HG03460 (cell line): ENCODE data around the gene YKT6.
"Not testable (repeated sequence)": the region's sequence is repeated elsewhere in the genome, so short reads cannot be mapped to it uniquely, and the experiment has no call there.

ENCODE experiments used
- ATAC-seq: cut with Tn5 transposase; IDR thresholded peaks from one replicate; pipeline ENCODE4 v1.9.1; 2021; ENCODE audit not compliant: unreplicated experiment

YKT6 gene

DNA sequence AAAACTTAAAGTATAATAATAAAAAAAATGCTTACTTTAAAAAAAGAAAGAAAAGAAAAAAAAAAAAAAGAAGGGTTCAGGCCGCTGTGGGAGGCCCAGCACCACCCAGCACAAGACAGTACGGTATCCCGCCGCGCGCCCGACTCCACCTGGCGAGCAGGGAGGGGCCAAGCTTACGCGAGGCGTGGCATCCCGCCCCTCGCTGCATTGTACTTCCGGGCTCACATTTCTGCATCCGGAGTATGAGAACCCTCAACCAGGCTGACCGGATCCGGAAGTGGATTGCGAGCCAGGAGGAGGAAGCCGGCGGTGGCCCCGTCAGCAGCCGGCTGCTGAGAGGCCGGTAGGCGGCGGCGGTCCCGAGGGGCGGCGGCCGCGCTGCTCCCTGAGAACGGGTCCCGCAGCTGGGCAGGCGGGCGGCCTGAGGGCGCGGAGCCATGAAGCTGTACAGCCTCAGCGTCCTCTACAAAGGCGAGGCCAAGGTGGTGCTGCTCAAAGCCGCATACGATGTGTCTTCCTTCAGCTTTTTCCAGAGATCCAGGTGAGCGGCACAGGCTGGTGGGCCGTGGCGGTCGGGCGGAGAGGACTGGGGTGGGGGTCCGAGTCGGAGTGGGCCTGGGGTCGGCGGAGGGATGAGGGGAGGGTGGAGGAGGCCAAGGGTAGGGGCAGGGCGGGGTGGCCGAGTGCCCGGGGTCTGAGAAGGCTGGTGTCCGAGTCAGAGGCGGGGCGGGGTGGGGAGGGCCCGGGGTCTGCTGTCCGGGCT is at the start of gene YKT6:
Gene YKT6, plus strand, starts transcription at position 280 of the 763 bp plus-strand sequence. Its CDS starts 158 bp downstream, at position 438.
- peak; percentile 99 for ATAC-seq

DNA sequence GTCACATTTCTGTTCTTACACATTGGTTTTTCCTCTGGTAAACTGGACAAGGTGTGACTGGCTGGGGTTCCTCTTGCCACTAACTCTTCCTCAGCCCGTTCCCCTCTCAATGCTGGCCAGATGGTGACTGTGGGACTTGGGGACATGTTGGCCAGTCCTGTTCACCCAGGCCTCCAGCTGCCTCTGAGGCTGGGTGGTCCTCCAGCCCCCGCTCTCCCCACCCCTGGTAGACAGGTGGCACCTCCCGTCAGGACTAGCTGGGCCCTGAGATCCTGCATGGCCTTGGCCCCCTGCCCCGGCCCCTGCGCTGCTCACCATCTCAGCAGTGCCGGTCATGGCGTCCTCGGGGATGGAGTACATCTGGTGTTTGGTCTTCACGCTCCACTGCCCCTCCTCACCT is 48.8 kb upstream of the YKT6 start:
- ATAC-seq: no peak

DNA sequence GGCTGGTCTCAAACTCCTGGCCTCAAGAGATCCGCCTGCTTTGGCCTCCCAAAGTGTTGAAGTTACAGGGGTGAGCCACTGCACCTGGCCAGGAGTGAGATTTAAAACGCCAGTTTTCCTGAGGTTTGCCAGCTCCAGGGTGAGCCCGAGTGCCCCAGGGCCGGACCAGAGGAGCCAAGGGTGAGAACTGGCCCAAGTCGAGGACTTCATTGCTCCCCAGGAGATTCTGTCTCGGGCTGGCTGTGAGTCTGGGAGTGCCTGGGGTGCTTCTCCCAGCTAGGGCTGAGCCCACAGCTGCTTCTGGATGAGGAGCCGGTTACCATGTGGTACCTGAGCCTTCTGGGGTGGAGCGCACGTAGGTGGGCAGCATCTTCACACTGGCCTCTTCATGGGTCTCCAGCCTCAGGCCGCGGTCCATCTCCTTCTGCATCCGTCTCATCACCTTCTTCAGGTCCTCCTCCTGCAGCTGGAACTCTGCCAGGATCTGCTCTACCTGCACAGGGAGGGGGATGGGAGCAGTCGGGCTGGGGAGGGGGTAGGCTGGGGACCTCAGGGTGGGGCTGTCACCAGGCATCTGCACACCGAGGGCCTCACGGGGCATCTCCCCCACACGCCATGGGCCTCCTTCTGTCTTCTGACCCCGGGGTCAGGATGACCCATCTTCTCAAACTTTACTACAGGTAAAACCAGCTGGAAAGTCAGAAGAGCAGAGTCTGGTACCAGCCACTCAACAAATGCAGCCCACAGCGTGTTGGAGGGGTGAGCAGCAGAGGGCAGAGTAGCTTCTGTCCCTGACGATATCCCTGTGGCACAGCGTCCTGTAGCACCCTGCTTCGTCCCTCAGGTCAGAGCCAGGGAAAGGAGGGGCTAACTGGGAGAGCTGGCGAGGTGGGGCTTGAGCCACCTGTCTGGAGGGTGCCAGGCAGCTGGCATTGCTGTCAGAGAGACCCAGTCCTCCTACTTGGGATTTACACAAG is 47.5 kb upstream of the YKT6 start:
- no peak for ATAC-seq

DNA sequence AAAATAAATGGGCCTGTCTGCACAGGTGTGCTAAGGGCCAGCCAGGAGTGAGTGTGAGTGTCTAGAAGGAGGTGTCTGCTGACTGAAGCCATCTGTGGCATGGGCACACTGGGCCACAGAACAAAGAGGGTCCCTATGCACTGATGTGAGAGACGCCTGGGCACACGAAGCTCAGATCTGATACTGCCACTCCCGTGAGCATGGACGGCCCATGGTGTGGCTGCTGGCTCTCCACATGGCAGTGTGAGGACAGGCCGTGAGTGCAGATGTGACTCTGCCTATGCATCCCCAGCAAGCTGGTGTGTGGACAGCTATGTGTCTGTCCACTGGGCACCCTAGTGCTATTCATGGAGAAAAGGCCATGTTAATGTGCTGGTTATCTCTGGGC is 46.8 kb upstream of the YKT6 start:
- ATAC-seq: no peak

DNA sequence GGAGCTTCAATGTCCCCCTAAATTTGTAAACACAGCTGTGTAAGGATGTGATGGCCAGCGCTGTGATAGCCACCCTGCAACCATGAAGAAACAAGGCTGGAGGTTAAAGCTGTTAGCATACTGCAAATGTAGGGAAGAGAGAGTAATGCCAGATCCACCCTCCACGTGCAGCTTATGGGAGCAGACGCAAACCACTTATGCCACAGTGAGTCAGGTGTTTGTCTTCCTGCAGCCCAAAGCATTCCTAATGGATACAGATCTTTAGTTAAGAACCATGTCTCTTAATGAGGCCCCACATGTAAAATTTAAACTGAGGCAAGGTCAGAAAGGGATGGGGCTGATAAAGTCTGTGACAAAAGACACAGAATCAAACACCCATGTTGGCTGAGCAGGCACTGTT is 46.1 kb upstream of the YKT6 start:
- no peak for ATAC-seq

DNA sequence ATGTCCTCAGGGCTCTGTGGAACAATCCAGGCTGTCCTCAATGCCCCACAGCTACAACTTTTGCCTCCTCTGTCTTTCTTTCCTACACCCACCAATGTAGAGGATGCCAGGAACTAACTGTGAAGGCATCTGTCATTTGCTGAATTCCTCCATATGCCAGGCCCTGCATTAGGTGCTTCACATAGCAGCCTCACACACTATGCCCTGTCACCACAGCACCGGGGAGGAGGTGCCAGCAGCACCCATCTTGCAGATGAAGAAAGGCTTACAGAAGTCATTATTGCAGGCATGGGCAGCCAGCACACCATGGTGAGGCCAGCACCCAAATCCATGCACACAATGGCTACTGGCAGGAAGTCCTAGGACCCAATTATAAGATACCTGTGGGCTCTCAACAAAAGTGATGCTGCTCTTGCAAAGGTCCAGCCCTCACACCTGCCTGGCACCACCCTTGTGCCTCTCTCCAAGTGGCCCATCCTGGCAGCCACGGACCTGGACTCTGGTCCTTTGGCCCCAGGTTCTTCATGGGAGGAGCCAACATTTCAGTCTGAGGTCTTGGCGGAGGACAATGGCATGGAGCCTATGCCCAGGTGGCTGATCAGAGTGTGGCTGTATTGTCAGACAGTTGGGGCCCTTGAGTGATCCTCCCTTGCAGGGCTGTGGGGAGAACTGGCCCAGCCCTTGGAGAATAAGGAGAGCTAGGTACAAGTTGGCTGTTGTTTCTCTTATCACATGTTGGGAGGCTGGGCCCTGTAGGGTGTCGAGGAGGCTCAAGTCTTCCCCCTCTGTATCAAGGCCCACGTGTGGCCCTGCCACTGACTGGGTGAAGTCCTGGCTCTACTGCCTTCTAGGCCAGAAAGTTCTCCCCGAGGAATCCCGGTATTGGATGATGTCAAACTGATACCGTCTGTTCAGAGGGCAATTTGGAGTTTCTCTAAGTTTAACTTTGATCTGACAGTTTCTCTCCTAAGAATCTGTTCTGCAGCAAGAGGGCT is 45.3 kb upstream of the YKT6 start:
- ATAC-seq: no peak

DNA sequence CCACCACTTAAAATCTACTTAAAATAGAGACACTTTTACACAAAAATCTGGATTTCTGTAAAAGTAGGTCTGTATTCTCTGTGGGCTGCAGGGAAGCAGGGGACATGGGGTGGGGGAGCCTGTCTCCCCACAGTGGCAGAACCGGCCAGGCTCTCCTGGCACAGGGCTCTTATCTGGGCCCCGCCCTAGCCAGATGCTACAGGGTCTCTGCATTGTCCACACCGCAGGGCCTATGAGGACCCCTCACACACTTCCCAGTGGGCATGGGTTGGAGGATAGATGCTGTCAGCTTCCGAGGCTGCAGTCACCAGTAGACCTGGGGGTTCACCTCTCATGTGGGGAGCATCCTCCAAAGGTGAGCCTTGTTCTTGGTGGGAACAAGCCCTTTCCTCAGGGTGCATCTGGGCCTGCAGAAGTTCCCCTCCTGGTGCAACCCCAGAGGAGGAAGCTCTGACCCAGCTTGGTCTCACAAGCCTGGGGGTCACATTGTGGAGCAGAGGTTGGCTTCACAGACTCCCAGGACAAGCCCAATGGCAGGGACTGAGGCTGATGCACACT is 44.2 kb upstream of the YKT6 start:
- no peak for ATAC-seq

DNA sequence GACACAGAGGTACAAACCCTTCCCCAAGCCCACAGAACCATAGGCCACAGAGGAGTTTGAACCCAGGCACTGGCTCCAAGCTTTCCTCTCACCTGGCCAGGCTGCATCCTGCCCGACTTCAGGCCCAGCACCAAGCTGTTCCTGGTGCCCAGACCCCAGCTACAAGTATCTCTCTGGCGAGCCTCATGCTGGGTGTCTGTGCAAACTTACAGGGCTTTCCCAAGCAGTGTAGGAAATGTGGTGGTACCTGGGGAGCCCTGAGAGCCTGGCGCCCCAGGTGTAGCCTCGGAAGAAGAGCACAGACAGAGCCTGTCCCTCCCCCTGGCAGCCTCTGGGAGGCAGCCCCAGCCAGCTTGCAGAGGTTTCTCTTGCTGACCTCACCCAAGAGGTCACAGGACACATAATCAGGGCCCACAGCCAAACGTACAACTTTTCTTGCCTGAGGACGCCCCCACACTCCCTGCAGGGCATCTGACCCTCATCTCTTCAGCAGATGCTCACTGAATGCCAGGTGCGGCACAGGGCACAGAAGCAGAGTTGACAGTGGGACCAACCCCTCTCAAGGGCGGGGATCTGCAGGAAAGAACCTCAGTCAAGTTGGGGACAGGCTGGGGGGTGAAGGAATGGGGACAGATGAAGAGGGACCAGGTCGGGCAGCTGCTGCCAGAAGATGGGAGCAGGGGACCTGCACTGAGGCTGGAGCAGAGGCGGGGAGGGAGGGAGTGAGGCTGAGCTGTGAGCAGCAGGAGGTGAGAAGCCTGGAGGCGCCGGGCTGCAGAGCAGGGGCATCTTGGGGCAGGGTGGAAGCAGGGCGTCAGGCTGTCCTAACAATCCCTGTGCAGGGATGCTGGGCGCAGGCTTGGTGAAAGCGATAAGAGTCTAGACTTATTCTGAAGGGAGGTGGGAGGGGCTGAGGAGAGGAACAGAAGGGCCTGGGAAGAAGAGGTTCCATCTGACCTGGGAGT is 43.4 kb upstream of the YKT6 start:
- no peak for ATAC-seq

DNA sequence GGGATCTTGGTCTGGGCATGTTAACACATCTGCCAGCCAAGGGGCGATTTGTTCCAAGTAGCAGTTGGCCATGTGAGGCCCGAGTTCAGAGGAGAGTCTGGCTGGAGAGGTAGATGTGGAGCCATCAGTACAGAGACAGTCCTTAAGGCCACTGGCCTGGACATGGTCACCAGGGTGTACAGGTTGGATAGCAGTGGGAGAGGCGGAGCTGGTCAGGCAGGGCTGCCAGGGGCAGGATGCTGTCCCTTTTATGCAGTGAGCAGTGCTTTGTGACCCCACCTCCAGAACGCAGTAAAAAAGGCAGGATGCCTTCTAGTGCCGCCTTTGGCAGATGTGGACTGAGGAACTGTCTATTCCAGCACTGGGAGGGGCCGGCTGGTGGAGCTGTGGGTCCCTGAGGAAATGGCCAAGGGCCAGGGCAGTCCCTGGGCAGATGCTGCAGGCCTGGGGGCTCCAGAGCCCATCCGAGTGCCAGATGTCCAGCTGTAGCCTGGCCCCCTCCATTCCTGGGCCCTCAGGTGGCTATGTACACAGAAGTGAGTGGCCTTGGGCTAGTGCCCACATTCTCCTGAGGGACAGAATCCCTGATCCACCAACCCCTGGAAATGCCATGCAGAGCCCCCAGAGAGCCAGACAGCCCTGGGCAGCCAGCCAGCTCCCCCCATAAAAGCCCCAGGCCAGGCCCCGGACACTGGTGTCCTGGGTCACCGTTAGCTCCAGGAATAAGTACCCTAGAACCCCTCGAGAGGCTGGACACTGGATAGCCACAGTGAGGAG is 42.5 kb upstream of the YKT6 start:
- no peak for ATAC-seq

DNA sequence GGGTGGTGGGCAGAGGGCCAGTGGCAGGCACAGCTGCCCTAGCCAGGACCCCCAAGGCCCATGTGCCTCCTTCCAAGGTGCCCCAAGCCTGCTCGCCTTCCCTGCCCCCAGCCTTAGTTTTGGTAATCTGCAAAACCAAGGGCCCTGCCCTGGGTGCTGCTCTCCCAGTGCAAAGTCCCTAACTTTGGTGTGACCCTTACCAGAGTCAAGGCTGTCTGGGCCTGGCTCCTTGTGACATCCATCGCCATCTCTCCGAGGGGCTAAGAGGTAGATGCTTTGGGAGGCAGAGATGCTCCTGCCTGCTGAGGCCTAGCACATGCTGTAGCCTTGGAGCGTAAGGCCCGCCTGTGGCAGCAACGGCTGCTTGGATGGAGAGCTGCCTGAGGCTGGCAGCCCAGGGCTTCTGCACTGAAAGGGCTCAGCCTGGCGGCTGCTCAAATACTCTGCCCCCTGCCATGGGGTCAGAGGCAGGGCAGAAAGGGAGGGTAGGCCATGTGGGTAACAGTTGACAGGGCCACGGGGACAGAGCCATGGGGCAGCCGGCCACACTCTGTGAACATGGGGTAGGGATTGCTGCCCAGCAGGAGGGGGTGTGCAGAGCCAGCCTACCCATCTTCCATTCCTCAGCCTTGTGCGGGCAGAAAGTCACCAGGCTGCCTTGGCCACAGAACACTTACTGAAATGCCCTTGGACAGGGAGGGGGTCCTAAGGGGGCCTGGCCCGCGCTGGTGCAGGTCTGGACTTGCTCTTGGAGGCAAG is 41.7 kb upstream of the YKT6 start:
- ATAC-seq: no peak

DNA sequence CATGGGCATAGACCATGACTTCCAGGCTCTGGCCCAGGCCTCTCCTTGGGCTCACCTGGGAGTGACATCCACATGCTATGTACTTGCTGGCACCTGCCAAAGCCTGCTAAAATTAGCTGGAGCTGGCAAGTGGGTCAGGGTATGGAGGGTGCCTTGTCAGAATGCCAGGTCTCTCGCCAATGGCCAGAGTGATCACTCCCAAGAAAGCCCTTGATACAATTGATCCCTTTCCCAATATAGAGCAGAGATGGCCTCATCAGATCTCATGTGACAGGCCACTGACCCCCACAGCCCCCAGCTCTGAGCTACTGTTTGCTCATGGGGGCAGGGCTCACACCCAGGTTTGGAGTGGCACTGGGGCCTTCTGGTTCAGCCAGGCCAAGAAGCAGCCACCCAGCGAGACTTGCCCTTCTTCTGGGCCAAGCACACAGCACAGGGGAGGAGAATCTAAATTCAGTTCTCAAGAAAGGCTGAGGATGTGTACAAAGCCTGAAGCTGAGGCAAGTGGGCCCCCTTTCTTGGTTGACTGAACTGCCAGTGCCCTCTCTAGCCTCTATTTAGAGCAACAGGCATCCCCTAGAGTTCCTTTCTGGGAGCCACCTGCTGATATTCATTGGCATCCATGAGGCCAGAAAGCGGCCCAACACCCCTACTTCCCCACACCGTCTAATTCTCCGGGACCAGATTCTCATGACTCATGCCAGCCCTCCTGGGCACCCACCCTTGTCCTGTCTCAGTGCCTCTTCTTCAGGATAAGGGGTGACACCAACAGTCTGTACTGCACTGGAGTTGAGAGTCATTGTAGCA is 40.8 kb upstream of the YKT6 start:
- no peak for ATAC-seq

DNA sequence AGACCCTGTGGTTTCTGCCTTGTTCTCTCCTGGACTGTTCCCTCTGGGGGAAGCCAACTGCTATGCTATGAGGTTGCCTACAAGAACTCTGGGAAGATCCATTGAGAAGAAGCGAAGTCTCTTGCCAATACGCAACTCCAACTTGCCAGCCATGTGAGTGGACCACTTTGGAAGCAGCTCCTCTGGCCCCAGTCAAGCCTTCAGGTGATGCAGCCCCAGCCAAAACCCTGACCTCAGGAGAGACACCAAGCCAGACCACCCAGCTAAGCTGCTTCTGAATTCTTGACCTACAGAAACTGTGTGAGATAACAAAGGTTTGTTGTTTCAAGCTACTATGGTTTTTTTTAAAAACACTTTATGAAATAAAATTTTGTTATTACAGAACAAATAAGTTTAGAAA is 39.4 kb upstream of the YKT6 start:
- ATAC-seq: no peak

DNA sequence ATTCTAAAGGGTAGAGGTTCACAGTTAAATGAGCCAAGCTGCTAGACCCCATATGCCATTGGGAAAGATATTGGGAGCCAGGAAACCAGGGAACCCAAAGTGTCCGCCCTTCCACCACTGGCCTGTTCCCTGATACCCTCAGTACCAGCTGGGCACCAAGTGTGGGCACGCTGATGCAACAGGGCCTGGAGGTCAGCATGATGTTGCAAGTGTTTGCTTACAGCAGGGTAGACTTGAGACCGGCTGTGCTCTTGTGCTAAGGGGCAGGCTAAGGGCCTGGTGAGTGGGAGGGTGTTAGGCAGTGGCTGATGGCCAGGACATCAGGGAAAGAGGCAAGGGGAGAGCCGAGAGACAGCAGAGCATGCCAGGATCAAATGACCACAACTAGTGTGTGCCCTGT is 38.6 kb upstream of the YKT6 start:
- no peak for ATAC-seq

DNA sequence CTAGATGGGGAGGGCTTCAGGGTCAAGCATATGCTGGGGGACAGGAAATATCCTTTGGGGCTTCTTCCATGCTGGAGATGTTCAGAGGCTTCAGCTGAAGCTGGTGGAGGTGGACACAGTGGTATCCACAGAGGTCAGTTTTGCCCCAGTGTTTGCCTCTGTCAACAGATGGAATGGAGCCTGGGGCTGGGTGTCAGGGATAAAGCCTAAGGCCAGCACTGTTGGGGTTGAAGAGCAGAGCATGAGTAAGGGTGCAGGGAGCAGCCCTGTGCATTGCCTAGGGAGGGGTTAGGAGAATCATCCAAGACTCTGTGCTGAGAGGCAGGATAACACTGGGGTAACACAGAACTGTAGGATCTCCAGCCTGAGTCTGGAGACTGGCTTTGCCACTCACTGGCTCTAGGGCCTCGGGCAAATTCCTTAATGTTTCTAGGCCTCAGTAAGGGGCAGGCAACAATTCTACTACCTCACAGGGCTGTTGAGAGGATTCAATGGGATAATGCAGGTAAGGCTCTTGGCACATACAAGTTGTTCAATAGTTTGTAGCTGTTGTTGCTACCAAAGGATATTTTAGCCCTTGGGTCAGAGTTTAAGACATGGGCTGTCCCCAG is 37.9 kb upstream of the YKT6 start:
- no peak for ATAC-seq

DNA sequence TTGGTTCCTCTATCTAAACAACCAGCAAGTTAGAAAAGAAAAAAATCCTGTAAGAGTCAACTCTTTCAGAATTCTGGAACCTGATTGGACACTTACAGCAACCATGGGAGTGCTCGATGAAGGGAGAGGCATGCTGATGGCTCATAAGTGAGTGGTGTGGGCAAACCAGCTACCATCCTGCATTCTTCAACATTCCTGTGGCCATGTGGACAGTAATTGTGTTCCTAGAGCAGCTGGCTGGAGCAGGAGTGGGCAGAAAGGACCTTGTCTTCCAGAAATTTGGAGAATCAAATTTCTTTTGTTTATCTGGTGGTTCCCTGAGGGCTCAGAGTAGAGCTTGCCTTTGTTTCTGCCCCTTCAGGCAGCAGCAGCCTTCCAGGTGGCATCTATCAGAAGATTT is 37.2 kb upstream of the YKT6 start:
- ATAC-seq: no peak

DNA sequence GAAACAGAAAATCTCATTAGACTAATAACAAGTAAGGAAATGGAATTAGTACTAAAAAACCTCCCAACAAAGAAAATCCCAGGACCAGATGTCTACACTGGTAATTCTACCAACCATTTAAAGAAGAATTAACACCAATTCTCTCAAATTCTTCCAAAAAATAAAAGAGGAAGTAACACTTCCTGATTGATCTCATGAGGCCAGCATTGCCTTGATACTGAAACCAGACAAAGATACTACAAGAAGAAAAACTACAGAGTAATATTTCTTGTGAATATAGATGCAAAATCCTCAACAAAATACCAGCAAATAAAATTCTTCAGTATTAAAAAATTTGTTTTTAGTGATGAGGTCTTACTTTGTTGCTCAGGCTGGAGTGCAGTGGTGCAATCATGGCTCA is 32.9 kb upstream of the YKT6 start:
- ATAC-seq: no peak

DNA sequence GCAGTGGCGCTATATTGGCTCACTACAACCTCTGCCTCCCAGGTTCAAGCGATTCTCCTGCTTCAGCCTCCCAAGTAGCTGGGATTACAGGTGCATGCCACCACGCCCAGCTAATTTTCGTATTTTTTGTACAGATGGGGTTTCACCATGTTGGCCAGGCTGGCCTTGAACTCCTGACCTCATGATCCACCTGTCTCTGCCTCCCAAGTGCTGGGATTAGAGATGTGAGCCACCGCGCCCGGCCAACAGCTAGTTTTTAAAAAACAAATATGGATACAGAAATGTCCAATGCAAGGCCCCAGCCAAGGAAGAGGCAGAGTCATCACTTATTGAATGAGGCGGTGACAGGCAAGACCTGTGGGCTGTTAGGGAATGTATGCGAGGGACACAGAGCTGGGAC is 28.9 kb upstream of the YKT6 start:
- ATAC-seq: not testable (repeated sequence)
